GM23248 (cell line): ENCODE results near the gene MYH7.
"Not testable (repeated sequence)": the region's sequence is repeated elsewhere in the genome, so short reads cannot be mapped to it uniquely, and the experiment has no call there.

Source experiments
- EZH2 ChIP-seq: fragments of 200-600 bp; sonication (generic); IDR thresholded peaks from 2 replicates; pipeline ENCODE4 v1.6.1; 2018; ENCODE audit warnings: antibody characterized with exemption, mild to moderate bottlenecking; ENCODE audit not compliant: insufficient read depth, poor library complexity, severe bottlenecking
- EZH2phosphoT487 ChIP-seq: fragments of 200-600 bp; sonication (generic); IDR thresholded peaks from 2 replicates; pipeline ENCODE4 v1.6.1; 2018; ENCODE audit warnings: antibody characterized with exemption, moderate library complexity, mild to moderate bottlenecking, low read depth; ENCODE audit not compliant: insufficient read depth

DNA sequence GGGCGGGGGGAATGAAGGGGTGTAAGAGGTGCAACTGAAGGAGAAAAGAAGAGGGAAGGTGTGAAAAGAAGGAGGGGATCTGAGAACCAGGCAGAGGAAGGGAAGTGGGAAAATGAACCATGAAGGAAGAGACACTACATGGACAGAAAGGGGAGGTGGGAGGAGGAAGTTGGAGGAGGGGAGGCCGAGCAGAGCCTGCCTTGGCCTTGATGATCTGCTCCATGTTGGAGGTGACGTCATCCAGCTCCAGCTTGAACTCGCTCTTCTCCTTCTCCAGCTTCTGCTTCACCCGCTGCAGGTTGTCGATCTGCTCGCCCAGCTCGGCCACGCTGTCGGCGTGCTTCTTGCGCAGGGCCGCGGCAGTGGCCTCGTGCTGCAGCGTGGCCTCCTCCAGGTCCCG, 15.8 kb downstream of the MYH7 start:
- TF ChIP-seq EZH2, EZH2phosphoT487: not testable (repeated sequence)
